Endothelial cell of umbilical vein (primary cell): Measurements from ENCODE around the gene SLC43A1. TPM values are rescaled to one million over a fixed set of nuclear protein-coding genes. Genes with fewer than 3 reads are reported as not detected.

Experiments
- BruUV-seq: library from RNA; stranded (reverse); fragments of 400-500 nt; replicated peaks from 2 replicates; lab custom pipeline; 2021; lab: Mats Ljungman, UMichigan
- CTCF ChIA-PET: fragments of 300-600, 350-600 bp; sonication (Branson Sonifier 250); formaldehyde crosslinking; loops from one replicate; lab custom pipeline; 2021; ENCODE audit warnings: antibody characterized with exemption, inconsistent platforms; lab: Charles Lee
- POLR2A ChIA-PET: fragments of 300-600, 350-600 bp; sonication (Branson Sonifier 250); formaldehyde crosslinking; loops from one replicate; lab custom pipeline; 2021; ENCODE audit warnings: antibody characterized with exemption, inconsistent platforms; lab: Charles Lee
- DNase-seq: peaks from one replicate; pipeline ENCODE4 v3.0.0-alpha.2; 2011; ENCODE audit warnings: low read depth, low spot score
- FAIRE-seq: peaks from 2 replicates; lab custom pipeline; 2011; peaks lifted over from hg19 to GRCh38; lab: Jason Lieb, UNC
- H2AFZ ChIP-seq: 2 replicates; pipeline ENCODE4 v1.6.0; 2012; ENCODE audit warnings: low read depth, low read length, control low read depth, inconsistent platforms
- H3K27ac ChIP-seq: 2 replicates; pipeline ENCODE4 v1.5.1; 2011; ENCODE audit warnings: low read depth, mild to moderate bottlenecking, control low read depth, low read length, moderate library complexity; ENCODE audit not compliant: insufficient read depth
- H3K27me3 ChIP-seq, 2 experiments: 2 replicates each; pipeline versions ENCODE4 v1.6.0 to v1.6.1; 2011; ENCODE audit warnings: low read length in 2 of 2, mixed read lengths in 1 of 2; ENCODE audit not compliant: control insufficient read depth in 2 of 2, insufficient read depth in 2 of 2
- H3K36me3 ChIP-seq, 2 experiments: 2 replicates in 1 of 2; 3 replicates in 1 of 2; pipeline ENCODE4 v1.5.1; 2011; ENCODE audit warnings: low read length in 2 of 2, mild to moderate bottlenecking in 1 of 2, moderate library complexity in 1 of 2; ENCODE audit not compliant: control insufficient read depth in 2 of 2, insufficient read depth in 2 of 2; ENCODE audit errors: extremely low read depth in 1 of 2
- H3K4me1 ChIP-seq: 3 replicates; pipeline ENCODE4 v1.5.1; 2011; ENCODE audit warnings: mild to moderate bottlenecking, low read length; ENCODE audit not compliant: control insufficient read depth, insufficient read depth; ENCODE audit errors: extremely low read depth
- H3K4me2 ChIP-seq: 2 replicates; pipeline ENCODE4 v1.6.1; 2011; ENCODE audit warnings: low read length, control low read depth, mixed read lengths; ENCODE audit not compliant: insufficient read depth
- H3K4me3 ChIP-seq, 3 experiments: fragments of 200-600 bp in 1 of 3; sonication (generic), shearing (Covaris generic) in 1 of 3; replicated peaks in 1 of 3; 2 replicates each; pipeline ENCODE4 v1.5.1; 2011 to 2016; ENCODE audit warnings: control low read depth in 3 of 3, low read length in 3 of 3, mild to moderate bottlenecking in 2 of 3, inconsistent platforms in 1 of 3, low read depth in 1 of 3, moderate library complexity in 1 of 3; ENCODE audit not compliant: insufficient read depth in 1 of 3
- H3K79me2 ChIP-seq: 2 replicates; pipeline ENCODE4 v1.6.0; 2012; ENCODE audit warnings: low read length, inconsistent platforms; ENCODE audit not compliant: control insufficient read depth, insufficient read depth
- H3K9ac ChIP-seq: replicated peaks from 2 replicates; pipeline ENCODE3; 2011; ENCODE audit warnings: low read length, control low read depth; ENCODE audit not compliant: insufficient read depth; ENCODE audit errors: extremely low read depth
- H3K9me1 ChIP-seq: replicated peaks from 3 replicates; pipeline ENCODE4 v1.6.0; 2011; ENCODE audit warnings: mild to moderate bottlenecking, low read length; ENCODE audit not compliant: control insufficient read depth, insufficient read depth; ENCODE audit errors: extremely low read depth
- H3K9me3 ChIP-seq: replicated peaks from 2 replicates; pipeline ENCODE4 v1.5.1; 2012; ENCODE audit warnings: low read length, inconsistent platforms; ENCODE audit not compliant: control insufficient read depth, insufficient read depth
- H4K20me1 ChIP-seq: replicated peaks from 2 replicates; pipeline ENCODE3; 2011; ENCODE audit warnings: mild to moderate bottlenecking, low read length; ENCODE audit not compliant: control insufficient read depth, insufficient read depth; ENCODE audit errors: extremely low read depth
- CTCF ChIP-seq, 2 donors: IDR thresholded peaks; 1 replicate in 1 of 2; 2 replicates in 1 of 2; pipeline ENCODE4 v1.5.1; 2011; ENCODE audit warnings: low read length in 2 of 2, mild to moderate bottlenecking in 2 of 2, moderate library complexity in 2 of 2, control low read depth in 1 of 2, inconsistent platforms in 1 of 2, low read depth in 1 of 2; ENCODE audit not compliant: insufficient read depth in 1 of 2; ENCODE audit errors: extremely low read depth in 1 of 2
- EZH2 ChIP-seq: IDR thresholded peaks from 2 replicates; pipeline ENCODE4 v1.6.1; 2012; ENCODE audit warnings: borderline replicate concordance, low read depth, mild to moderate bottlenecking, moderate library complexity, low read length, inconsistent platforms; ENCODE audit not compliant: severe bottlenecking
- FOS ChIP-seq: IDR thresholded peaks from 2 replicates; pipeline ENCODE4 v1.6.1; 2011; ENCODE audit warnings: mild to moderate bottlenecking, low read length, moderate library complexity, borderline replicate concordance; ENCODE audit not compliant: insufficient read depth
- GATA2 ChIP-seq: IDR thresholded peaks from 2 replicates; pipeline ENCODE4 v1.7.0; 2011; ENCODE audit warnings: low read depth, mild to moderate bottlenecking, moderate library complexity, mixed read lengths, low read length; ENCODE audit not compliant: insufficient read length, insufficient read depth
- JUN ChIP-seq: IDR thresholded peaks from 2 replicates; pipeline ENCODE4 v1.6.1; 2011; ENCODE audit warnings: borderline replicate concordance, low read depth; ENCODE audit not compliant: insufficient read length, insufficient read depth
- MAX ChIP-seq: IDR thresholded peaks from 2 replicates; pipeline ENCODE4 v1.6.1; 2011; ENCODE audit not compliant: insufficient read depth, insufficient read length
- MYC ChIP-seq: IDR thresholded peaks from one replicate; pipeline ENCODE4 v1.6.1; 2011; ENCODE audit warnings: mild to moderate bottlenecking, low read depth, low read length
- POLR2A ChIP-seq: IDR thresholded peaks from 2 replicates; pipeline ENCODE4 v1.6.1; 2012; ENCODE audit warnings: low read depth, mild to moderate bottlenecking, control low read depth, low read length
- POLR2AphosphoS5 ChIP-seq: IDR thresholded peaks from 2 replicates; pipeline ENCODE4 v1.6.1; 2012; ENCODE audit warnings: low read depth, mild to moderate bottlenecking, control low read depth, low read length, moderate library complexity; ENCODE audit not compliant: insufficient read depth
- dilution Hi-C: fragments of 300-500 bp; cut with MboI; formaldehyde crosslinking; loops from one replicate; pipeline ENCODE4 v1.15.0; 2019; ENCODE audit warnings: low sequenced_read_pairs; ENCODE audit not compliant: extremely low pct_ligation_motif_present
- intact Hi-C: fragments of 100-400 bp; cut with micrococcal nuclease; formaldehyde crosslinking; loops from one replicate; pipeline ENCODE4 v1.10.0; 2022
- polyA plus RNA-seq, 4 experiments: library from polyadenylated mRNA; depleted of rRNA in 3 of 4; stranded (reverse) in 3 of 4; unstranded in 1 of 4; fragments of >200 nt; gene quantifications; 2 replicates each; pipeline versions ENCODE4 v1.2.1 to v1.2.3, GENCODE V29; 2011 to 2012; ENCODE audit warnings: missing spikeins in 1 of 4
- total RNA-seq: library from RNA; stranded (reverse); gene quantifications from 2 replicates; pipeline ENCODE4 v1.2.3, GENCODE V29; 2021

Gene SLC43A1
- total and polyA plus RNA-seq, 2 donors (not counting 3 experiments of a cell fraction or from before 2014, with no cell fraction given), result 13.7 to 19.5 TPM

GRCh38 chr11:57546869-57547475 lies 31.5 kb upstream of the SLC43A1 start:
- FAIRE-seq (no peak), DNase-seq (peak; percentile 12)
- H3K9me1 ChIP-seq, result no peaks in the 10 kb centered on the region
- no peak overlapping the region for H3K4me2 ChIP-seq
- no peak overlapping the region for H3K9ac ChIP-seq
- peaks cover 0 to 2% of the 10 kb centered on the region in 2 experiments for H3K27me3 ChIP-seq
- no TSS peak for BruUV-seq
- H3K36me3 ChIP-seq, result peaks cover 0 to 2% of the 10 kb centered on the region in 2 experiments
- CTCF ChIA-PET, result interaction anchor here (0.7 to 2.3 kb wide), 9 partner anchors 10 to 967 kb away, joined by 3 to 13 read pairs (median 3); partner anchors contain the start of gene UBE2L6
- dilution Hi-C loops (no loop called here), intact Hi-C loops (no loop called here)
- no peak overlapping the region for H2AFZ ChIP-seq
- H3K4me3 ChIP-seq, result no peak overlapping the region
- no peaks in the 10 kb centered on the region for H3K79me2 ChIP-seq
- TF ChIP-seq MAX (no peak), GATA2 (no peak), POLR2A (no peak), CTCF (IDR thresholded peaks at IDR 0.05; ENCODE audit: extremely low read depth in 1 of 2, insufficient read depth in 1 of 2, low read depth in 1 of 2, low read length in 2 of 2) (no peak), FOS (no peak), MYC (no peak), POLR2AphosphoS5 (no peak), EZH2 (no peak), JUN (no peak)
- H3K4me1 ChIP-seq, result no peaks in the 10 kb centered on the region
- POLR2A ChIA-PET, result no interaction called here
- H4K20me1 ChIP-seq, result no peaks in the 10 kb centered on the region
- no peaks in the 10 kb centered on the region for H3K9me3 ChIP-seq
- H3K27ac ChIP-seq, result no peak overlapping the region
